ENCODE data around the gene INTS14.

The INTS14 gene

GRCh38 chr15:65540314-65540713, 70.6 kb downstream of the INTS14 start:
- Histone ChIP-seq H3K4me1 (ENCODE audit: control insufficient read depth, insufficient read depth, low read length) (no peaks in the 10 kb centered on the region), H3K27ac (ENCODE audit: low read length) (no peak overlapping the region), H3K9me3 (ENCODE audit: control insufficient read depth, insufficient read depth, low read length) (no peaks in the 10 kb centered on the region), H3K27me3 (ENCODE audit: control insufficient read depth, insufficient read depth, low read length) (no peaks in the 10 kb centered on the region), H3K4me3 (ENCODE audit: low read length) (no peak overlapping the region), H3K36me3 (ENCODE audit: control insufficient read depth, insufficient read depth, low read length) (no peaks in the 10 kb centered on the region)
- no CpG with 5 or more reads among the region's 1 CpG for WGBS (ENCODE audit: insufficient coverage, insufficient read length)
- no peak for DNase-seq (ENCODE audit: low read depth, low spot score)

- WGBS (ENCODE audit: insufficient coverage, insufficient read length), result no CpG with 5 or more reads among the region's 4 CpGs
- DNase-seq (ENCODE audit: low read depth, low spot score), result no peak
- no peaks in the 10 kb centered on the region for H3K36me3 ChIP-seq (ENCODE audit: control insufficient read depth, insufficient read depth, low read length)
- H3K9me3 ChIP-seq (ENCODE audit: control insufficient read depth, insufficient read depth, low read length), result no peaks in the 10 kb centered on the region
- no peak overlapping the region for H3K27ac ChIP-seq (ENCODE audit: low read length)
- H3K4me3 ChIP-seq (ENCODE audit: low read length), result no peak overlapping the region
- H3K4me1 ChIP-seq (ENCODE audit: control insufficient read depth, insufficient read depth, low read length), result no peaks in the 10 kb centered on the region
- H3K27me3 ChIP-seq (ENCODE audit: control insufficient read depth, insufficient read depth, low read length), result no peaks in the 10 kb centered on the region
These were observed 75.7 kb downstream of the INTS14 start for GRCh38 chr15:65535192-65535591.

GRCh38 chr15:65533057-65533756, 77.7 kb downstream of the INTS14 start:
- no CpG with 5 or more reads among the region's 5 CpGs for WGBS (ENCODE audit: insufficient coverage, insufficient read length)
- Histone ChIP-seq H3K27me3 (ENCODE audit: control insufficient read depth, insufficient read depth, low read length) (no peaks in the 10 kb centered on the region), H3K36me3 (ENCODE audit: control insufficient read depth, insufficient read depth, low read length) (no peaks in the 10 kb centered on the region), H3K4me1 (ENCODE audit: control insufficient read depth, insufficient read depth, low read length) (no peaks in the 10 kb centered on the region), H3K4me3 (ENCODE audit: low read length) (no peak overlapping the region), H3K27ac (ENCODE audit: low read length) (no peak overlapping the region), H3K9me3 (ENCODE audit: control insufficient read depth, insufficient read depth, low read length) (no peaks in the 10 kb centered on the region)
- no peak for DNase-seq (ENCODE audit: low read depth, low spot score)

- no peak overlapping the region for H3K27ac ChIP-seq (ENCODE audit: low read length)
- H3K9me3 ChIP-seq (ENCODE audit: control insufficient read depth, insufficient read depth, low read length), result no peaks in the 10 kb centered on the region
- H3K27me3 ChIP-seq (ENCODE audit: control insufficient read depth, insufficient read depth, low read length), result no peaks in the 10 kb centered on the region
- no peak for DNase-seq (ENCODE audit: low read depth, low spot score)
- no peak overlapping the region for H3K4me3 ChIP-seq (ENCODE audit: low read length)
- H3K36me3 ChIP-seq (ENCODE audit: control insufficient read depth, insufficient read depth, low read length), result no peaks in the 10 kb centered on the region
- no peaks in the 10 kb centered on the region for H3K4me1 ChIP-seq (ENCODE audit: control insufficient read depth, insufficient read depth, low read length)
- 100% methylated on average over 1 of the region's 1 CpG for WGBS (ENCODE audit: insufficient coverage, insufficient read length)
These were observed 78.2 kb downstream of the INTS14 start for GRCh38 chr15:65532738-65533051.

- no peak within 1 kb of the TSS for H3K27ac ChIP-seq (ENCODE audit: low read length)
- no peaks in the 10 kb centered on the region for H3K27me3 ChIP-seq (ENCODE audit: control insufficient read depth, insufficient read depth, low read length)
- WGBS (ENCODE audit: insufficient coverage, insufficient read length), result no CpG with 5 or more reads among the region's 88 CpGs
- peak within 1 kb of the TSS; percentile 70 for H3K4me3 ChIP-seq (ENCODE audit: low read length)
- H3K9me3 ChIP-seq (ENCODE audit: control insufficient read depth, insufficient read depth, low read length), result no peaks in the 10 kb centered on the region
- H3K4me1 ChIP-seq (ENCODE audit: control insufficient read depth, insufficient read depth, low read length), result no peaks in the 10 kb centered on the region
- no peaks in the 10 kb centered on the region for H3K36me3 ChIP-seq (ENCODE audit: control insufficient read depth, insufficient read depth, low read length)
- peak; percentile 54 for DNase-seq (ENCODE audit: low read depth, low spot score)
These were observed 80.4 kb downstream of the INTS14 start, which contains the start of gene HACD3 for GRCh38 chr15:65530318-65531111. Gene HACD3 (plus strand): TSS chr15:65530463. CDS start chr15:65530632, 169 bp downstream.

GRCh38 chr15:65529762-65530317, 81.1 kb downstream of the INTS14 start:
- H3K4me1 ChIP-seq (ENCODE audit: control insufficient read depth, insufficient read depth, low read length), result no peaks in the 10 kb centered on the region
- no peak overlapping the region for H3K27ac ChIP-seq (ENCODE audit: low read length)
- H3K4me3 ChIP-seq (ENCODE audit: low read length), result peak overlapping the region; percentile 24; the same call in 1 of the 2 replicates
- no peaks in the 10 kb centered on the region for H3K36me3 ChIP-seq (ENCODE audit: control insufficient read depth, insufficient read depth, low read length)
- no peaks in the 10 kb centered on the region for H3K9me3 ChIP-seq (ENCODE audit: control insufficient read depth, insufficient read depth, low read length)
- H3K27me3 ChIP-seq (ENCODE audit: control insufficient read depth, insufficient read depth, low read length), result no peaks in the 10 kb centered on the region
- no CpG with 5 or more reads among the region's 13 CpGs for WGBS (ENCODE audit: insufficient coverage, insufficient read length)
- DNase-seq (ENCODE audit: low read depth, low spot score), result no peak
